Thyroid gland (tissue), 4 donors: ENCODE data around the gene DNAJC30.

ENCODE experiments used
- CTCF ChIP-seq, 6 experiments: fragments of 200-600 bp in 3 of 6; fragments of 450-650 bp in 3 of 6; sonication (generic) in 3 of 6; IDR thresholded peaks; one replicate each; pipeline ENCODE4 v1.5.1; 2016 to 2019; ENCODE audit warnings: antibody characterized with exemption in 6 of 6, mild to moderate bottlenecking in 2 of 6, inconsistent platforms in 1 of 6, moderate library complexity in 1 of 6
- POLR2A ChIP-seq, 2 donors: fragments of 450-650 bp; IDR thresholded peaks; one replicate each; pipeline ENCODE4 v1.6.1; 2017; ENCODE audit warnings: antibody characterized with exemption in 2 of 2, mild to moderate bottlenecking in 2 of 2, moderate library complexity in 1 of 2

- TF ChIP-seq CTCF (IDR thresholded peaks at IDR 0.05) (no peak), POLR2A (IDR thresholded peaks at IDR 0.05) (no peak)
Measured at GRCh38 chr7:73722785-73723184, 39.5 kb upstream of the DNAJC30 start.
